Measurements from ENCODE around the gene PSMD10. TPM values are rescaled to one million over a fixed set of nuclear protein-coding genes. Genes with fewer than 3 reads are reported as not detected.

PSMD10 gene
- total RNA-seq, 1 donor from 2014 or later, result 22.1 TPM

- intact Hi-C loops (cut with DNase I), result no loop called here
- no peak for DNase-seq (ENCODE audit: low spot score)
These were observed 2.8 kb downstream of the PSMD10 start for GRCh38 chrX:108088511-108088910.

GRCh38 chrX:108087792-108088191, 3.5 kb downstream of the PSMD10 start:
- no peak for DNase-seq (ENCODE audit: low spot score)
- intact Hi-C loops (cut with DNase I), result no loop called here

GRCh38 chrX:108081110-108081509, 10.2 kb downstream of the PSMD10 start:
- intact Hi-C loops (cut with DNase I), result no loop called here

GRCh38 chrX:108072746-108073145, 18.6 kb downstream of the PSMD10 start:
- intact Hi-C loops (cut with DNase I), result no loop called here
- DNase-seq (ENCODE audit: low spot score), result no peak

More at GRCh38 chrX:108081110-108081509, 10.2 kb downstream of the PSMD10 start:
- DNase-seq (ENCODE audit: low spot score), result no peak

GRCh38 chrX:108071578-108071977, 19.8 kb downstream of the PSMD10 start:
- intact Hi-C loops (cut with DNase I), result no loop called here
- DNase-seq (ENCODE audit: low spot score), result no peak

- no peak for DNase-seq (ENCODE audit: low spot score)
- intact Hi-C loops (cut with DNase I), result no loop called here
These were observed 20.5 kb downstream of the PSMD10 start for GRCh38 chrX:108070891-108071290.

- intact Hi-C loops (cut with DNase I), result no loop called here
- DNase-seq (ENCODE audit: low spot score), result no peak
These were observed 23.2 kb downstream of the PSMD10 start for GRCh38 chrX:108068121-108068520.

- intact Hi-C loops (cut with DNase I), result no loop called here
- DNase-seq (ENCODE audit: low spot score), result no peak
These were observed 26.7 kb downstream of the PSMD10 start for GRCh38 chrX:108064613-108065012.

GRCh38 chrX:108064001-108064400, 27.3 kb downstream of the PSMD10 start:
- no peak for DNase-seq (ENCODE audit: low spot score)
- intact Hi-C loops (cut with DNase I), result no loop called here

GRCh38 chrX:108059801-108060200, 31.5 kb downstream of the PSMD10 start:
- intact Hi-C loops (cut with DNase I), result no loop called here
- no peak for DNase-seq (ENCODE audit: low spot score)

GRCh38 chrX:108055546-108055945, 35.8 kb downstream of the PSMD10 start:
- DNase-seq (ENCODE audit: low spot score), result no peak
- intact Hi-C loops (cut with DNase I), result no loop called here

- DNase-seq (ENCODE audit: low spot score), result no peak
- intact Hi-C loops (cut with DNase I), result no loop called here
These were observed 38.1 kb downstream of the PSMD10 start for GRCh38 chrX:108053218-108053617.

GRCh38 chrX:108049649-108050048, 41.7 kb downstream of the PSMD10 start:
- intact Hi-C loops (cut with DNase I), result no loop called here

GRCh38 chrX:108044554-108045256, 46.6 kb downstream of the PSMD10 start, which contains the start of gene VSIG1:
TSS of gene VSIG1 (plus strand) at chrX:108045065. CDS start at chrX:108045131, 66 bp downstream.
- no peak for DNase-seq (ENCODE audit: low spot score)
- intact Hi-C loops (cut with DNase I), result no loop called here

More at GRCh38 chrX:108049649-108050048, 41.7 kb downstream of the PSMD10 start:
- no peak for DNase-seq (ENCODE audit: low spot score)

GRCh38 chrX:108036298-108036973, 54.9 kb downstream of the PSMD10 start:
- no peak for DNase-seq (ENCODE audit: low spot score)
- intact Hi-C loops (cut with DNase I), result no loop called here

- no peak for DNase-seq (ENCODE audit: low spot score)
These were observed 56.6 kb downstream of the PSMD10 start for GRCh38 chrX:108034725-108035124.

More at GRCh38 chrX:108034725-108035124, 56.6 kb downstream of the PSMD10 start:
- intact Hi-C loops (cut with DNase I), result no loop called here

Other genes starting within 250 kb of the PSMD10 start
- not detected for gene TEX13B, start 109.2 kb downstream of the PSMD10 start, total RNA-seq
- gene VSIG1, start 46.5 kb downstream of the PSMD10 start, total RNA-seq, result not detected
- 19.2 TPM for gene ATG4A, start 236 bp upstream of the PSMD10 start, total RNA-seq